KOPT-K1 (cell line): ENCODE measurements around the gene TAT.
"Not testable (repeated sequence)": the region's sequence is repeated elsewhere in the genome, so short reads cannot be mapped to it uniquely, and the experiment has no call there.

ENCODE experiments used
- H3K27ac ChIP-seq: fragments of 200-600 bp; sonication (generic); 2 replicates; pipeline ENCODE4 v1.5.1; 2016; ENCODE audit warnings: antibody characterized with exemption, mild to moderate bottlenecking, low read depth, low read length; ENCODE audit not compliant: poor library complexity, severe bottlenecking
- H3K36me3 ChIP-seq: fragments of 200-600 bp; sonication (generic); 2 replicates; pipeline ENCODE4 v1.5.1; 2017; ENCODE audit warnings: antibody characterized with exemption, mild to moderate bottlenecking, low read length, moderate library complexity; ENCODE audit not compliant: insufficient read depth
- H3K9me3 ChIP-seq: fragments of 200-600 bp; sonication (generic); 2 replicates; pipeline ENCODE4 v1.5.1; 2017; ENCODE audit warnings: antibody characterized with exemption, low read length, mild to moderate bottlenecking; ENCODE audit not compliant: insufficient read depth, poor library complexity, severe bottlenecking

Gene TAT

GRCh38 chr16:71576971-71577370, at the start of gene TAT:
Gene TAT (minus strand): TSS chr16:71577092. CDS start chr16:71576415, 677 bp downstream.
- Histone ChIP-seq H3K27ac (no peak within 1 kb of the TSS), H3K9me3 (no peaks in the 10 kb centered on the region), H3K36me3 (no peaks in the 10 kb centered on the region)

DNA sequence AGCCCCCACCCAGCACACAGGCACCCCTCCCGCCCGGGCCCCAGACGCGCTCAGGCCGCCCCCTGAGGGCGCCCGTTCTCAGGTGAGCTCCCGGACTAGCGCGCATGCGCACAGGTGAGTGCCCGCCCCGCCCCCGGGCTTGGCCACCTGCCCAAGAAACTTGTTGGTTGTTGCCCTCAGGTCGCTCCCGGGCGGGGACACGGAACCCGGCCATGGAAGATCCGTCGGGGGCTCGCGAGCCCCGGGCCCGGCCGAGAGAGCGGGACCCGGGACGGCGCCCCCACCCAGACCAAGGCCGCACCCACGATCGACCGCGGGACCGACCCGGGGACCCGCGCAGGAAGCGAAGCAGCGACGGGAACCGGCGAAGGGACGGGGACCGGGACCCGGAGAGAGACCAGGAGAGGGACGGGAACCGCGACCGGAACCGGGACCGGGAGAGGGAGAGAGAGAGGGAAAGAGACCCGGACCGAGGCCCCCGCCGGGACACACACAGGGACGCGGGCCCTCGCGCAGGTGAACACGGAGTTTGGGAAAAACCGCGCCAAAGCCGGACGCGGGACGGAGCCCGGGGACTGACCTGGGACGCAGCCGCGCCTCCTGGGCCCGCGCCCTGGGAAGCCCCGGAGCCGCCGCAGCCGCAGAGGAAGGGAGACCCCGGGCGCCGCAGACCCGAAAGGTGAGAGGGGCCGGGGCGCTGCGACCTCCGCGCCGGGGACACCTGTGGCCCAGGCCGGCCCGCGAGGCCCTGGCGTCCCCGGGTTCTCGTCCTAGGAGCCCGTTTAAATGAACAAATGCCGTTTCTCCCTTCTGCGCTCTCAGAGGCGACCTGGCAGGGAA, 49.3 kb upstream of the TAT start, which contains the start of gene MARVELD3:
MARVELD3 (plus strand) TSS at position 167 of the 840 bp plus-strand sequence; CDS start at position 213, 46 bp downstream.
- Histone ChIP-seq H3K9me3 (no peaks in the 10 kb centered on the region), H3K27ac (no peak within 1 kb of the TSS), H3K36me3 (no peaks in the 10 kb centered on the region)

GRCh38 chr16:71625113-71625850, 48.4 kb upstream of the TAT start:
- Histone ChIP-seq H3K9me3 (no peaks in the 10 kb centered on the region), H3K27ac (no peak overlapping the region), H3K36me3 (no peaks in the 10 kb centered on the region)

DNA sequence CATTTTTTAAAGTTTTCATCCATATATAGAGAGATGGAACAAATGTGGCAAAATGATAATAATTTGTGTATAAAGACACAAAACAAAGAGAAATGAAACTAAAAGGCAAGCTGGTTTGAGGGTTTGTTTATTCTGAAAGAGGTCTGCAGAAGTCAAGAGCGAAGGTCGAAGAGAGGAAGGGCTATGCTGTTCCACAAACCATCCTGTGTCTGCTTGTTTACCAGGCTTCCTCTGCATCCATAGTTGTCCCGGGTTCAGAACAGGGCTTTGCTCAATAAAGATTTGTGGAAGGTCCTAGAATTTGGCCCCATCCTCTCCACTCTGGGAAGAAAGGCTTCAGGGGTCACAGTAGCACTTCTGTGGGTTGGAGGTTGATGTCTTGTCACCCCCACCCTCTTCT, 46.7 kb upstream of the TAT start:
- H3K27ac ChIP-seq, result no peak overlapping the region
- H3K9me3 ChIP-seq, result no peaks in the 10 kb centered on the region
- H3K36me3 ChIP-seq, result no peaks in the 10 kb centered on the region

DNA sequence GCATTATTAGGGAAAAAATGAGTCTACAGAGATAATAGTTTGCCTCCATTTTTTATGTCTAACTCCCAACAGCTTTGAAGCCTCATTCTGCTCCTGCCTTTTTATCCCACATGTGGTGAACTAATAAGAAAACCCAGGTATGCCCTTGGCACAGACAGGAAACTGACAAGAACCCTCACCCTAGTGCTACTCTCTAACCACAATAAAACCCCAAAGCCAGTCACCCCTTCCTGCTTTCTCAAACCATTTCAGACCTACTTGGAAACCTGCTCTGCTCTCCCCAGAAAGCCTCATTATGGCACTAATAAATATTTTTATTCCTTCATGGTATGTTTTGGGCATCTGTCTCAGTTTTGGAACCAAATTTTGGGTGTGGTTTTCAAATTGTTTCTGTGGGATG, 45.2 kb upstream of the TAT start:
- Histone ChIP-seq H3K9me3 (no peaks in the 10 kb centered on the region), H3K27ac (no peak overlapping the region), H3K36me3 (no peaks in the 10 kb centered on the region)

GRCh38 chr16:71618429-71618828, 41.5 kb upstream of the TAT start:
- no peaks in the 10 kb centered on the region for H3K9me3 ChIP-seq
- no peak overlapping the region for H3K27ac ChIP-seq
- no peaks in the 10 kb centered on the region for H3K36me3 ChIP-seq

GRCh38 chr16:71614956-71615355, 38.1 kb upstream of the TAT start:
- H3K27ac ChIP-seq, H3K9me3 ChIP-seq, H3K36me3 ChIP-seq: not testable (repeated sequence)

DNA sequence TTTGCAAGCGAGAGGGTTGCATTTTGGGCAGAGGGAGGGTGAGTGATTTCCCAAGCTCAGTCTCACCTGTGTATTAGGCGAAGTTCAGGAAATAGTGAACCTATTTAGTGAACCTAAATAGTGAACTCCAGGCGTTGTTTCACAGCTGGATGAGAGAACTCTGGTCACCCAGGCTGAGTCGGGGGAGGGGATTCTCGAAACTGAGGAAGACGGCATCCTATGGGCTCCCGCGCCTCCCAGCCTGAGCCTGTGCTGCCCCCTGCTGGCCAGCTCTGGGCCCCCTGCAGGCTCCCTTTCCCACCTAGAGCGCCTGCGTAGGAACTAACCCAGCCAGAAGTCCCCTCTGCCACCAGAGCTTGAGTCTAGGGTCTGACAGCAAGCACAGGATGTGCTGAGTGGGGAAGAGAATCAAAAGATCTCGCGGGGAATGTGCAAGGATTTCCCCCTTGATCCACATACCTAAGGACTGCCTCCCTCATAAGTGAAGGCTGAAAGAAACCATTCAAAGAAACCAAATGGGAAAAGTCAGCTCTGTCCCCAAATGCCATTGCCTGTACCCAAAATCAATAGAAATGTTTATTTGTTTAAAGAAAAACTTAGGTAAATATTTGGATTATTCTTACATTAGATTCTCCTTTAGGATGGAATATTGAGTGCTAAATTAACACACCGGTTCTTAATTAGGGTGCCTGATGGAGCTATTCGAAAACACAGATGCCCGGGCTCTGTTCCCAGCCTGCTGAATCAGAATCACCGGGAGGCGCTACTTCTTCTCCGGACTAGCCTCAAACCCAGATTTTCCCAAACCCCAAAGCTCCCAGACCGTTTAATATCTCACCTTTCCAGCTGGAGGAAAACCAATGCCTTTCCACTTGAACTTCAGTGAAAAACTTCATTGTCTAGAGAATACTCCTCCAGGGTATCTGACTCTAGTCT, 34.3 kb upstream of the TAT start:
- H3K27ac ChIP-seq, result no peak overlapping the region
- H3K36me3 ChIP-seq, result no peaks in the 10 kb centered on the region
- H3K9me3 ChIP-seq, result no peaks in the 10 kb centered on the region

- H3K27ac ChIP-seq, result no peak overlapping the region
- no peaks in the 10 kb centered on the region for H3K36me3 ChIP-seq
- no peaks in the 10 kb centered on the region for H3K9me3 ChIP-seq
Observed at GRCh38 chr16:71610447-71610846, 33.6 kb upstream of the TAT start.

GRCh38 chr16:71609066-71609465, 32.2 kb upstream of the TAT start:
- H3K9me3 ChIP-seq, result no peaks in the 10 kb centered on the region
- H3K27ac ChIP-seq, result no peak overlapping the region
- H3K36me3 ChIP-seq, result no peaks in the 10 kb centered on the region

DNA sequence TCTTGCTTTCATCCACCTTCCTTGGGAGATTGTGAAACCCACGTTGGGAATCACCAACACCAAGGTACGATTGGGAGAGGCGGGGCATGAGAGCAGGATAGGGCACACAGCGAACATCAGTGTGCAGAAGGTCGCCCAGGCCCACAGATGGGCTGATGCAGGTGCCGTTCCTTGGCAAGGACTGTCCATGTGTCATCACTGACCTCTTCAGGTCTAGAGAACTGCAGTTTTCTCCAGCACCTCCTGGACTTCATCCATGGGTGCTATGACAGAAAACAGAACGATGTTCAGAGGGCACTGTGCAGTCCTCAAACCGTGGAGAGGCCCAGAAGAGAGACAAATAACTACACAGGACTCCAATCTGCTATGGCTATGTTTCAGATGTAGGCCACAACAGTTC, 23.9 kb upstream of the TAT start:
- no peaks in the 10 kb centered on the region for H3K36me3 ChIP-seq
- H3K9me3 ChIP-seq, result no peaks in the 10 kb centered on the region
- H3K27ac ChIP-seq, result no peak overlapping the region

- not testable (repeated sequence) for H3K36me3 ChIP-seq, H3K9me3 ChIP-seq, H3K27ac ChIP-seq
Observed at GRCh38 chr16:71598426-71598825, 21.5 kb upstream of the TAT start.

DNA sequence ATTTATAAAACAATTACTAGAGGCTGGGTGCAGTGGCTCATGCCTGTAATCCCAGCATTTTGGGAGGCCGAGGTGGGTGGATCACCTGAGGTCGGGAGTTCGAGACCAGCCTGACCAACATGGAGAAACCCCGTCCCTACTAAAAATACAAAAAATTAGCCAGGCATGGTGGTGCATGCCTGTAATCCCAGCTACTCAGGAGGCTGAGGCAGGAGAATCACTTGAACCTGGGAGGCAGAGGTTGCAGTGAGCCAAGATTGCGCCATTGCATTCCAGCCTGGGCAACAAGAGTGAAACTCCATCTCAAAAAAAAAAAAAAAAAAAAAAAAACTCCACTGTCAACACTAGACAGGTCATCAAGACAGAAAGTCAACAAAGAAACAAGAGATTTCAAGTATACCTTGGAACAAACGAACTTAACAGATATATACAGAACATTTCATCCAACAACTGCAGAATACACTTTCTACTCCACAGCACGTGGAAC, 18.5 kb upstream of the TAT start:
- H3K9me3 ChIP-seq, H3K27ac ChIP-seq, H3K36me3 ChIP-seq: not testable (repeated sequence)

DNA sequence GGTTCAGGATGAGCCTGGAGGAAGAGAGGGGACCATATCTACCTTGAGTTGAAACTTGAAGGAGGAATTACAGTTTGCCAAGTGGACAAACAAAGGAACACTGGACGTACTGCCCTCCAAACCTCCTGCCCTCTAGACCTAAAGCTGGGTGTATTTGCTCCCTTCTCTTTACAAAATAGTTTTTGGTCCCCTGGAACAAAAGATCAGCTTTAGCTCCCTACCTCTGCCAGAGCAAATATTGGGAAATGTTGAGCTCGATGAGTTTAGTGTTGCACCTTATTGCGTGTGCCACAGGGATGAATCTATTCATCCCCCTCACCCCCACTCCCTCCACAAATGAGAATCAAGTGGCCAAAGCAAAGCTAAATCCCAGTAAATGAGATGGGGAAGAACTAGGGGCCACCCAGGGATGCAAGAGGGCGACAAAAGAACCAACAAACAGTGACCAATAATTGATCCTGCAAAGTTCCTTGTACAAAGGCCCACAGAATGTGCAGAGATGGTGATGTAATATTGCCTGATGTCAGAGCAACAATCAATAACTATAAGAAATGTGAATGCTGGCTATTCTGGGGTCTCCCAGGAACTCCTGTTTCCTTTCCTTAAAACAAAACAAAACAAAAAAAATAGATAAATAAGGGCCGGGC, 17.2 kb upstream of the TAT start:
- no peaks in the 10 kb centered on the region for H3K9me3 ChIP-seq
- H3K36me3 ChIP-seq, result no peaks in the 10 kb centered on the region
- H3K27ac ChIP-seq, result no peak overlapping the region
